GM10266 (cell line): ENCODE results near the gene CPNE7.

Experiments used
- DNase-seq: peaks from one replicate; pipeline ENCODE4 v3.0.0; 2012; ENCODE audit errors: extremely low spot score
- CTCF ChIP-seq: IDR thresholded peaks from 2 replicates; pipeline ENCODE4 v1.5.1; 2012; ENCODE audit warnings: mild to moderate bottlenecking, low read depth; ENCODE audit not compliant: control insufficient read depth, insufficient read depth; ENCODE audit errors: missing control alignments

CPNE7 gene

GRCh38 chr16:89617036-89617435 is 41.5 kb downstream of the CPNE7 start:
- TF ChIP-seq CTCF = no peak
- DNase-seq = no peak

DNA sequence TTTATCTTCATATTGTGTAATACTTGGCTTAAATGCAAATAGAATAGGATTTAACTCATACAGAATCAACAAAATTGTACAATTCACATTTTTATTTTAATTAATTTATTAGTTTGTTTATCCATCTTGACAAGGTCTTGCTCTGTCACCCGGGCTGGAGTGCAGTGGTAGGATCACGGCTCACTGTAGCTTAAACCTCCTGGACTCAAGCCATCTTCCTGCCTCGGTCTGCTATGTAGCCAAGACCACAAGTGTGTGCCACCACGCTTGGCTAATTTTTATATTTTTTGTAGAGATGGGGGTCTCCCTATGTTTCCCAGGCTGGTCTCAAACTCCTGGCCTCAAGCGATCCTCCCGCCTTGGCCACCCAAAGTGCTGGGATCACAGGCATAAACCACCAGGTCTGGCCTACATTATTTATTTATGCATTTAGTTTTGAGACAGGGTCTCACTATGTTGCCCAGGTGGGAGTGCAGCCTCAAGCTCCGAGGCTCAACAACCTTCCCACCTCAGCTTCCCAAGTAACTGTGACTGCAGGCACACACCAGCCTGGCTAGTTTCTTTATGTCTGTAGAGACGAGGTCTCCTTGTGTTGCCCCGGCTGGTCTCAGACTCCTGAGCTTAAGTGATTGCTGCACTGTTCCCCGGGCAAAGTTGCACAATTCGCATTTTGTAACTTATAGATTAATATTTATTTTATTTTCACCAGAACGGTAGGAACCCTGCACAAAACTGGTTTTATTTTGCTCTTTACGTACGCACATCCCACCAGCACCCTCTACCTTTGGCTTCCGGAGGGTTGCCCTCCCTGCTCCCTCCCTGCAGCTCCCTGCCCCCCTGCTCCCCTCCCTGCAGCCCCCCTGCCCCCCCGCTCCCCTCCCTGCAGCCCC is 42.8 kb downstream of the CPNE7 start:
- no peak for DNase-seq
- no peak for TF ChIP-seq CTCF

GRCh38 chr16:89619840-89620239 is 44.3 kb downstream of the CPNE7 start:
- no peak for TF ChIP-seq CTCF
- DNase-seq = no peak

DNA sequence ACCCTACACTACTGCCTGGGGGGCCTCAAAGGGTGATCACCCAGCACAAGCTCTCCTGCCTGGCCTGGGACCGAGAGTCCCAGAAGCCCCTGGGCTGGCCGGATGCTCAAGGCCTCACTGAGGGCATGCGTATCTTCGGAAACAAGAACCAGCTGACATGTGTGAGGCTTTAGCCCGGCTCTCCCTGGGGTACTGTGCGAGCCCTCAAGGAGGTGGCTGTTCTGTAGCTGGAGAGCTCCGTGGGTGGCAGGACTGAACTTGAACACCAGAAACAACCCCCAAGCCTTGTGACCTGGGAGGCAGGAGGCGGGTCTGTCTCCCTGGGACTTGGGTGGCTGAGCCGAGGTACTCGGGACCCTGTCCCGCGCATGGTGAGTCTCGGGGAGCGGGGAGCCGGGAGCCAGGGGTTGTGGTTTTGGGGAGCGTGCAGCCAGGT is 44.9 kb downstream of the CPNE7 start:
- DNase-seq = no peak
- no peak for TF ChIP-seq CTCF

DNA sequence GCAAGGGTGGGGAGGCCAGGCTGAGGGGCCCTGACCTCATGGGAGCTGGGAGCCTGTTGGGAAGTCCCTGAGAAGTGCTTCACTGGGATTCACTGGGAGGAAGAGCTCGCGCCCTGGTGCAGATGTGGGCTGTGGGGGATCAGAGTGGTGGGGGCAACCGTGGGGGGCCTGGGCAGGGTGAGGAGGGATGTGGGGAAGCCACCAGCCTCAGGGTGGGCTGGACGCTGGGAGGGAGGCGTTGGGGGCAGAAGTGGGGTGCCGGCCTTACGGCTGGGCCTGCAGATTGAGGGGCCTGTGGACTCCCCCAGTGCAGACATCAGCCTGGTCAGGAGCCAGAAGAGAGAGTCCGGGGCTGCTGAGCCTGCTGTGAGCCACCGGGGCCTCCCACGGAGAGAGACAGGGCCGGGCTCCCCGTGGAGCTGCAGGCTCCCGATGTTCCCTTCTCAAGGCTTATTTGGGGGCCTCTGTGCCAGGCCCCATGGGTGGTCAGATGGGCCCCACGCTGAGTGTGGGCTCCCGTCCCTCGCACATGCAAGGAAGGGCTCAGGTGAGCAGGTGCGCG is 45.7 kb downstream of the CPNE7 start:
- no peak for DNase-seq
- no peak for TF ChIP-seq CTCF

DNA sequence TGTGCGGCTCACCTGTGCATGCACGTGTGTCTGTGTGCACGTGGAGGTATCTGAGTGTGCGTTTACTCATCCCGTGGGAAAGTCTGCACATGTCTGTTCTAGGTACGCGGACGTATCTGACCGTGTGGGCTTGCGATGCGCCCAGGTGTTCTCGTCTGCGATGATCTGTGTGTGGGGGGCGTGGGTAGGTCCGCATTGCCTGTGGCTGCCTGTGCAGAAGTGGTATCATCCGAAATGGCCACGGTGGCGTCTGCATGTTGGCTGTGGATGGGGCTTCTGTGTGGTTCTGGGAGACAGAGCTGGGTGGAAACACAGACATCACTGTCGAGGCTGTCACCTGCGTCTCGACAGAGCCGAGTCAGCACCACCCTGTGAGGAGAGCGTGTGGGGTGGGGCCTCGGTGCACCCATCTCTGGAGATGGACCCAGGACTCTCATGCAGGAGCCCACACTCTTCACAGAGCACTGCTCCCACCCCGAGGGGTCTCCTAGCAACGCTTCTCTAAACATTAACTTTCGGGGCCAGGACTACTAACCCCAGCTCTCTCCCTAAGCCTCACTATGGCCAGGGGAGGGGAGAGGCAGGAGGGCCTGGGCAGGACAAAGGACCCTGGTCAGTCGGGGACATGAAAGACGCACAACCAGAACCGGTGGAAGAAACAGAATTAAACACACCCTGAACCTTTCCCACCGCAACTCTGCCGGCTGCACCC is 46.3 kb downstream of the CPNE7 start:
- DNase-seq = no peak
- no peak for TF ChIP-seq CTCF
